Lower lobe of right lung (tissue), 2 donors: ENCODE results near the gene CGB1. TPM values are rescaled to one million over a fixed set of nuclear protein-coding genes. Genes with fewer than 3 reads are reported as not detected.
A peak's percentile ranks its signal among the peaks of the same experiment; 100 is the strongest.

Experiments used
- ATAC-seq, 2 donors: fragments of 200-7000 bp; cut with Tn5 transposase; one replicate each; pipeline ENCODE4 v1.9.1; 2020 to 2022; ENCODE audit warnings: mild to moderate bottlenecking in 2 of 2, moderate library complexity in 2 of 2
- DNase-seq: peaks from one replicate; pipeline ENCODE4 v3.0.0-alpha.2; 2020
- H3K27ac ChIP-seq: fragments of 200-600 bp; one replicate; pipeline ENCODE4 v1.8.0; 2022
- H3K27me3 ChIP-seq: fragments of 200-600 bp; one replicate; pipeline ENCODE4 v1.8.0; 2022; ENCODE audit warnings: low read depth
- H3K36me3 ChIP-seq: fragments of 200-600 bp; one replicate; pipeline ENCODE4 v1.8.0; 2022; ENCODE audit warnings: mild to moderate bottlenecking
- H3K4me1 ChIP-seq: fragments of 200-600 bp; one replicate; pipeline ENCODE4 v1.8.0; 2022
- H3K4me3 ChIP-seq: fragments of 200-600 bp; one replicate; pipeline ENCODE4 v1.8.0; 2022; ENCODE audit warnings: mild to moderate bottlenecking
- H3K9me3 ChIP-seq: fragments of 200-600 bp; one replicate; pipeline ENCODE4 v1.8.0; 2022
- intact Hi-C: fragments of 100-400 bp; cut with DNase I; formaldehyde crosslinking; loops from one replicate; pipeline ENCODE4 v1.11.0; 2022
- total RNA-seq: library from RNA; stranded (reverse); fragmentation: NEBNext Ultra II Directional; extraction: Animal tissue kit (Norgen Biotek cat#: 25700); gene quantifications from one replicate; pipeline ENCODE4 v1.2.1, GENCODE V29; 2021
- TF ChIP-seq, protein P1 (sequence below): fragments of 200-600 bp; IDR thresholded peaks from one replicate; pipeline ENCODE4 v1.8.0; 2022; ENCODE audit warnings: antibody characterized with exemption, mild to moderate bottlenecking
- donor health status: DM: no; HTN: yes; CAD: no; lungs with severe emphysema.

The CGB1 gene
- total RNA-seq, 1 donor from 2014 or later = not detected

DNA sequence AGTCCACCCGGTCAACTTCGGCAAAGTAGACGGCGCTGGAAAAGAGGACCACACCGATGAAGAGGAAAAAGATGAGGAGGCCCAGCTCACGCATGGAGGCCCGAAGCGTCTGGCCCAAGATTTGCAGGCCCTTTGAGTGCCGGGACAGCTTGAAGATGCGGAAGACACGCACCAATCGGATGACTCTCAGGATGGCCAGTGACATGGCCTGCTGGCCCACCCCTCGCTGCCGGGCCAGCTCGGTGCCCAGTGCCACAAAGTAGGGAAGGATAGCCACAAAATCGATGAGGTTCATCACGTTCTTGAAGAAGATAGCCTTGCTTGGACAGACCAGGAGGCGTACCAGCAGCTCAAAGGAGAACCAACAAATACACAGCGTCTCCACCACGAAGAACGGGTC, 33.7 kb upstream of the CGB1 start:
- Histone ChIP-seq H3K4me1 (no peaks in the 10 kb centered on the region), H3K27me3 (peaks cover 57% of the 10 kb centered on the region), H3K9me3 (no peaks in the 10 kb centered on the region), H3K27ac (no peak overlapping the region), H3K4me3 (no peak overlapping the region), H3K36me3 (no peaks in the 10 kb centered on the region)
- ATAC-seq (no peak), DNase-seq (no peak)
- TF ChIP-seq, protein P1, sequence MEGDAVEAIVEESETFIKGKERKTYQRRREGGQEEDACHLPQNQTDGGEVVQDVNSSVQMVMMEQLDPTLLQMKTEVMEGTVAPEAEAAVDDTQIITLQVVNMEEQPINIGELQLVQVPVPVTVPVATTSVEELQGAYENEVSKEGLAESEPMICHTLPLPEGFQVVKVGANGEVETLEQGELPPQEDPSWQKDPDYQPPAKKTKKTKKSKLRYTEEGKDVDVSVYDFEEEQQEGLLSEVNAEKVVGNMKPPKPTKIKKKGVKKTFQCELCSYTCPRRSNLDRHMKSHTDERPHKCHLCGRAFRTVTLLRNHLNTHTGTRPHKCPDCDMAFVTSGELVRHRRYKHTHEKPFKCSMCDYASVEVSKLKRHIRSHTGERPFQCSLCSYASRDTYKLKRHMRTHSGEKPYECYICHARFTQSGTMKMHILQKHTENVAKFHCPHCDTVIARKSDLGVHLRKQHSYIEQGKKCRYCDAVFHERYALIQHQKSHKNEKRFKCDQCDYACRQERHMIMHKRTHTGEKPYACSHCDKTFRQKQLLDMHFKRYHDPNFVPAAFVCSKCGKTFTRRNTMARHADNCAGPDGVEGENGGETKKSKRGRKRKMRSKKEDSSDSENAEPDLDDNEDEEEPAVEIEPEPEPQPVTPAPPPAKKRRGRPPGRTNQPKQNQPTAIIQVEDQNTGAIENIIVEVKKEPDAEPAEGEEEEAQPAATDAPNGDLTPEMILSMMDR = no peak
- intact Hi-C loops = no loop called here

DNA sequence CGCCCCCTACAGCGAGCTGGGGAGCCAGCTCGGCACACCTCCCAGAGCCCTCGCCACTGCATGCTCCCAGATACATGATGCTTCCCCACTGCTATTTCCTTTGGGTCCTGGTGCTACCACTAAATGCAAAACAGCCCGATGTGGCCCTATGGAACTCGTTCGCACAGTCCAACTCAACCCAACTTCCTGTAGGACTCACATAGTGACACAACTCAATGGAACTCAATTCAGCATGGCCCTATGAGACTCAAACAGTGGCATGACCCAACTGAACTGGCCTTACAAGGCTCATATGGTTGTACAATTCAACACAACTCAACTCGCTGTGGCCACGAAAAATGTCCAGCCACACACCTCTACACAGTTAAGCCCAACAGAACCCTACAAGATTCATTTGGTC, 32.3 kb upstream of the CGB1 start:
- TF ChIP-seq, protein P1 = no peak

DNA sequence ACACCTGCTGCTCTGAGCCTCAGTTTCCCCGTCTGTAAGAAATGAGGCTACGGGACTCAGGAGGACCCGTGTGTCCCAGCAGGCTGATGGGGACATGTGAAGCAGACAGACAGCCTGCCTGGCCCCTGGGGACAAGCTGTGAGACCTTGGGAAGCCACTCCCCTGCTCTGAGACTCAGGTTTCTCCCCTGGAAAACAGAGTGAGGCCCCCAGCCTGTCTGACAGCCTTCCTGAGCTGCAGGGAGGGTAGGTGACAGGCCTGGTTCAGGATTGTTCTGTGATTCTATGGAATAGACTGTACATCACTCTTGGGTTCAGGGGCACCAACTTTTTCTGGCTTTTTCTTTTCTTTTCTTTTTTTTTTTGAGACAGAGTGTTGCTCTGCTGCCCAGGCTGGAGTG, 30.9 kb upstream of the CGB1 start:
- H3K36me3 ChIP-seq = no peaks in the 10 kb centered on the region
- ATAC-seq (no peak), DNase-seq (no peak)
- TF ChIP-seq, protein P1 = no peak
- no peaks in the 10 kb centered on the region for H3K9me3 ChIP-seq
- H3K27ac ChIP-seq = no peak overlapping the region
- intact Hi-C loops = no loop called here
- no peak overlapping the region for H3K4me3 ChIP-seq
- H3K4me1 ChIP-seq = no peaks in the 10 kb centered on the region
- peaks cover 48% of the 10 kb centered on the region for H3K27me3 ChIP-seq

More for the DNA sequence above, 32.3 kb upstream of the CGB1 start:
- no peaks in the 10 kb centered on the region for H3K36me3 ChIP-seq
- H3K27ac ChIP-seq = no peak overlapping the region
- H3K4me3 ChIP-seq = no peak overlapping the region
- H3K27me3 ChIP-seq = peaks cover 60% of the 10 kb centered on the region
- H3K4me1 ChIP-seq = no peaks in the 10 kb centered on the region
- intact Hi-C loops = no loop called here
- ATAC-seq (no peak), DNase-seq (no peak)
- no peaks in the 10 kb centered on the region for H3K9me3 ChIP-seq

GRCh38 chr19:49065905-49066512, 29.3 kb upstream of the CGB1 start:
- ATAC-seq (no peak), DNase-seq (no peak)
- Histone ChIP-seq H3K36me3 (no peaks in the 10 kb centered on the region), H3K9me3 (no peaks in the 10 kb centered on the region), H3K27ac (no peak overlapping the region), H3K4me3 (no peak overlapping the region), H3K4me1 (no peaks in the 10 kb centered on the region), H3K27me3 (peaks cover 44% of the 10 kb centered on the region)
- TF ChIP-seq, protein P1 = no peak
- intact Hi-C loops = no loop called here

- TF ChIP-seq, protein P1 = no peak
- DNase-seq = peak; percentile 58
- ATAC-seq = peak; percentile 77 to 90
These were observed 28.3 kb upstream of the CGB1 start, which contains the start of gene NTF4 for GRCh38 chr19:49064768-49065611. TSS of gene NTF4 (minus strand) at chr19:49064818. CDS start at chr19:49061997, 2,821 bp downstream.

More at GRCh38 chr19:49064768-49065611, 28.3 kb upstream of the CGB1 start, which contains the start of gene NTF4:
- Histone ChIP-seq H3K27ac (peak within 1 kb of the TSS; percentile 24), H3K27me3 (peaks cover 36% of the 10 kb centered on the region), H3K4me3 (peak within 1 kb of the TSS; percentile 39), H3K9me3 (no peaks in the 10 kb centered on the region), H3K4me1 (no peaks in the 10 kb centered on the region), H3K36me3 (no peaks in the 10 kb centered on the region)
- intact Hi-C loops = no loop called here
